GM15510 (cell line): ENCODE data around the gene CBARP.

ENCODE experiments used
- POLR2A ChIP-seq: IDR thresholded peaks from 3 replicates; pipeline ENCODE4 v1.6.1; 2011; ENCODE audit warnings: borderline replicate concordance; ENCODE audit not compliant: insufficient read length; ENCODE audit errors: extremely low read depth

CBARP gene

DNA sequence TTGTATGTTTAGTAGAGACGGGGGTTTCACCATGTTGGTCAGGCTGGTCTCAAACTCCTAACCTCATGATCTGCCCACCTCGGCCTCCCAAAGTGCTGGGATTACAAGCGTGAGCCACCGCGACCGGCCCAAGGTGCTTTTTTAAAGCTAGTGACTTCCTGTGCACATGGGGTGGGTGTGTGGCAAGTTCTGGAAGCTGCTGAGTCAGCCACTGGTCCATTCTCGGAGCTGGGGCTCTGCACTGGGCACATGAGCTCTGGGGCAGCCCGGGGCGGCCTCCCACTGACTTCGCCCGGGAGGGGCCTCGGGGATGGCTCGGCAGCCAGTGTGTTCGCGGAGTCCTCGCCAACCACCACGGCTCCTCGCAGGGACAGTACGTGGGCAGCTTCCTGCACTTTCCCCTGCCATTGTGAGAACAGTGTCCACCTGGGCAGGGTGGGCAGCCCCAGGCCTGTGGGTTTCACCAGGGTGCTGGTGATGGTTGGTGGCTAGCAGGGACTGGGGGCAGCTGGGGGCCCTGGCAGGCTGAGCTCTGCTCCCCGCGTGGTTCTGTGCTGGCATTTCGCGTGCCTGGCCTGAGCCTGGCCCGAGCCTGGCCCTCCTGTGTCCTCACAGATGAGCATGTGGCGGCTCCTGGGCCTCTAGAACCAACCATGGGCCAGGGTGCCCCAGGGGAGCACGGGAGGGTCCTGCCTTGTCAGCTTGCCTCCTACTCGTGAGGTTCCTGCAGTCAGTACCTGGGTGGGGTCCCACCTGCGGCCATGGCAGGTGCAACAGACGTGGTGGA lies 12.2 kb downstream of the CBARP start:
- TF ChIP-seq POLR2A = no peak

DNA sequence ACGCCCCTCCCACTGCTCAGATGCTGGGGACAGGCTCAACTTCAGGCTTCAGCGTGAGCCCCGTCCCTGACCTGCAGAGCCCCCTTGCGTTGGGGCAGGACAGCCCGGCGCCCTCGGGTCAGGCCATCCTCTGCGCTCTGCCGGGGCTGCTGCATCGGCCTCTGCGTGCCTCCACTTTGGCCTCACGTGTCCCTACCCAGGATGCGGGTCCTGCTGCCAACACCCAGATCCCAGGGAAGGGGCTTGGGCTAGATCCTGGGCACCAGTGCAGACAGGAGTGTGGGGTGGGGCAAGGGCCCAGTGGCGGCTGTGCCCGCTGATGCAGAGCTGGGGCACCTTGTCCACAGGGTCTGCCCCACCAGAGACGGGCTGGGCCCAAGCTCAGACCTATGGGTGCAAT lies 13.0 kb downstream of the CBARP start:
- TF ChIP-seq POLR2A = no peak

- no peak for TF ChIP-seq POLR2A
These were observed 13.6 kb downstream of the CBARP start for GRCh38 chr19:1224047-1224825.

DNA sequence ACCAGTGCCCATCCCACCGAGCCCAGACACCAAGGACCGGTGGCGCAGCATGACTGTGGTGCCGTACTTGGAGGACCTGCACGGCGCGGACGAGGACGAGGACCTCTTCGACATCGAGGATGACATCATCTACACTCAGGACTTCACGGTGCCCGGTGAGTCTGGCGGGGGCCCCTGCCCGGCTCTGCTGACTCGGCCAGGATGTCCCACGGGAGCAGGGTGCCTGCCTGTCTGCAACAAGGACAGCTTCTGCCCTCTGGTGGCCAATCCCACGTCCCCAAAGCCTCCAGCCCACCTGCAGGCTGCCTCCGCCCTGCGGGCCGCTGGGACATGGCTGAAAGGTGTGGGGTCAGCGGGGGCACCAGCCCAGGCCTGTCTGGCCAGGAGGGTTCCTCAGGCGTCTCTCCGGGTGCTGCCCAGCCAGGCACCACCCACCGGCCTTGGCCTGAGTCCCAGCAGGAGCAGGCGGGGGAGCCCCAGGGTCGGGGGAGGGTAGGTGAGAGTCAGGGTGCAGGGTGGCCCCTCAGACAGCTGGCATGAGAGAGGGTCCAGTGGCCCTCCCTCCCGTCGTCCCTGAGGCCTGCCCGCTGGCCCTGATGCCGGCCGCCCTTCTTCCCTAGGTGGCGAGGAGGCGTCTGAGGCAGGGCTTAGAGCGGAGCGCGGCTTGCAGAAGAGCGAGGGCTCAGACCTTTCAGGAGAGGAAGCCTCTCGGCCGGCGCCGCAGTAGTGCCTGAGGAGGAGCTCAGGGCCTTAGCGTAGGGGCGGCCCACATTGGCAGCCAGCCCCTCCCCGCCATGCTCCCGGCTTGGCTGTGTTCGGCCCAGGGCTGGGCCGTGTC lies 14.6 kb downstream of the CBARP start:
- TF ChIP-seq POLR2A = no peak

DNA sequence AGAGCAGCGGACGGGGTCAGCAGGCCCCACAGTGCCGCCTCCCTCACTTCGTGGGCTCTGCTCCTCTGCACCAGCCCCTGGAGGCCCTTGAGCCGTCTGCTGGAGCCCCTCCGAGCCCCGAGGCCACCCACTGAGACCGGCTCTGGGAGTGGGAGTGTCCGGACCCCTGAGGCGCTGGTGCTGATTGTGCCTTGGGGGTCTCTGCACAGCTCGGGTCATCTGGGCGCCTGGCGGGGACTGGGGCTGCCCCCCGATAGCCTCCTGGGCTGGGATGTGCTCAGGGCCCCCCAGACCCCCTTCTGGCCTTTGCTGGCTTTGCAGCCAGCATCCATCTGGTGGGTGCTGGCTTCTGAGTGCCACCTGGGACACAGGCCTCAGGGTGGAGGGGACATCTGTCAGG lies 15.4 kb downstream of the CBARP start:
- TF ChIP-seq POLR2A = no peak

- no peak for TF ChIP-seq POLR2A
These were observed 15.9 kb downstream of the CBARP start for GRCh38 chr19:1221904-1222255.

DNA sequence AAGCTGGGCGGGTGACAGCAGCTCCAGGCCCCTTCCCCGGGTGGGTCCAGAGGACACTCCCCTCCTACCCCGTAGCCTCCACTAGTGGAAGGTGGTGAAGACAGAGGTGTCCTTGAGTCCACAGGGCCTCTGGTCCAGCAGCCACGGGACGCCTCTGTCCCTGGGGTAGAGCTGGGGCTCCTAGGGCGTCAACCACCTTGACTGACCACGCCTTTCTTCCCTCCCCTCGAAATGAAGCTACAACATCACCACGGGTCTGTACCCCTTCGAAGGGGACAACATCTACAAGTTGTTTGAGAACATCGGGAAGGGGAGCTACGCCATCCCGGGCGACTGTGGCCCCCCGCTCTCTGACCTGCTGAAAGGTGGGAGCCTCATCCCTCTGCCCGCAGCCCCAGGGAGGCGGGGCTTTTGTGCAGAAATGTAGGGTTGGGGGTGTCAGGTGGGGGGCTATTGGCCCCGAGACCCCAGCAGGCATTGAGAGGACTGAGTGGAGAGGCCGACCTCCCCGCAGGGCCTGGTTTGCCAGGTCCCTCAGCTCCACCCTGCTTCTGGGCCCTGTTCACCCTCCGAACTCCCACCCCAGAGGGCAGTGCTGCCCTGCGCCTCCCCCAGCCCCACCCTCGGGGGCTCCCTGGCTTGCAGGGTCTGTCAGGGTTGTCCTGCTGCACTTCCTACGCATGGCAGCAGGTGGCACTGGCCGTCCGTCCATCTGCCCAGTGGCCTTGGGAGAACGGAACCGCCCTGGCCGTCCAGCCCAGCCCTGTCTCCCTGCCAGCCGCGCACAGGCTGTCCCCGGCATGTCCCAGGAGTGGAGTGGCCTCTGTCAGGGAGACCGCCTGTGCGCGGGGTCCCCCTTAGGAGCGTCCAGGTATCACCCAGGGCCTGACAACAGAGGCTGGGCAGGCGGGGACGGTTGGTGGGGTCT lies 16.6 kb downstream of the CBARP start:
- TF ChIP-seq POLR2A = no peak

DNA sequence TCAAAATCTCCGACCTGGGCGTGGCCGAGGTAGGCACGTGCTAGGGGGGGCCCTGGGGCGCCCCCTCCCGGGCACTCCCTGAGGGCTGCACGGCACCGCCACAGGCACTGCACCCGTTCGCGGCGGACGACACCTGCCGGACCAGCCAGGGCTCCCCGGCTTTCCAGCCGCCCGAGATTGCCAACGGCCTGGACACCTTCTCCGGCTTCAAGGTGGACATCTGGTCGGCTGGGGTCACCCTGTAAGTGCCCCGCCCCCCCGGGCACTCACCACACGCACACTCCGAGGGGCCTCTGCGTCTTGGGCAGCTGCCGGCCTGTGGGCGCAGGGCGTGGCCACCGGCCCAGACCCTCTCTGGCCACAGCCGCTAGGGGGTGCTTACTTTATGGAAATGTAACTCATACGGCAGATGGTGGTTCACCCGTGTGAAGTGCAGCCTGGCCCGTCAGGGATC lies 17.3 kb downstream of the CBARP start:
- no peak for TF ChIP-seq POLR2A

DNA sequence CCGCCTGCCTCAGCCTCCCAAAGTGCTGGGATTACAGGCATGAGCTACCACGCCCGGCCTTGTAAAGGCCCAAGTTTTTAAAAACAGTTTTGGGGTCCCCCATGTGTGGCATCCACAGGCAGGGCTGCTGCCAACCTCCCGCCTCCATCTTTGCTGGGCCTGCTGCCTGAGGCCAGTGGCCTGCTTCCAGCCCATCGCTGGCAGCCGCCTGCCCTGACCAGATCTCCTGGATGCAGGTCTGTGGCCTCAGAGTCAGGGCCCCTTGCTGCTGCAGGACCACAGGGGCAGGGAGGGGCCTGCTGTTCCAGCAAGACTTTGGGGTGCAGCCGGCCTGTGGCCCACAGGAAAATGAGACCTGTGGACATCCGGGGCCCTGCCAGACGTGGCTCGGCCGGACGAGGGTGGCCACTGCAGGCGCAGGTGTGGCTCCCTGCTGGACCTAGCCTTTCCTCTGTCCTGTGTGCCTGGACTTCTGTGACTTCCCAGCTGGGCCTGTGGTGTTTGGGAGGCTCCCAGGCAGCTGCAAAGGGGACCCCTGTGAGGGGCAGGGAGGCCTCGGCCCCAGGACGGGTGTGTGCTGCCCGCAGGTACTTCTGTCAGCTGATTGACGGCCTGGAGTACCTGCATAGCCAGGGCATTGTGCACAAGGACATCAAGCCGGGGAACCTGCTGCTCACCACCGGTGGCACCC lies 17.9 kb downstream of the CBARP start:
- no peak for TF ChIP-seq POLR2A

- TF ChIP-seq POLR2A = no peak
These were observed 18.8 kb downstream of the CBARP start for GRCh38 chr19:1218751-1219567.

GRCh38 chr19:1217366-1217765 lies 20.4 kb downstream of the CBARP start:
- TF ChIP-seq POLR2A = no peak

- TF ChIP-seq POLR2A = no peak
These were observed 21.0 kb downstream of the CBARP start for GRCh38 chr19:1216756-1217155.
